A549 (cell line): ENCODE data around the gene EVA1C. TPM values are rescaled to one million over a fixed set of nuclear protein-coding genes. Genes with fewer than 3 reads are reported as not detected.
A peak's percentile ranks its signal among the peaks of the same experiment; 100 is the strongest.

Experiments
- ATAC-seq, 2 experiments: fragments of 200-7000 bp in 1 of 2; fragments of >200 bp in 1 of 2; cut with Nextera tagmentation in 1 of 2; cut with Tn5 transposase in 1 of 2; 3 replicates each; pipeline versions ENCODE4 v1.8.0 to v1.9.1; 2018 to 2020; ENCODE audit warnings: mild to moderate bottlenecking in 1 of 2, moderate library complexity in 1 of 2
- CTCF ChIA-PET: fragments of 300-600 bp; sonication (Branson Sonifier 250); formaldehyde crosslinking; extraction: SDS; loops from one replicate; lab custom pipeline; 2021; ENCODE audit warnings: antibody characterized with exemption, inconsistent platforms; lab: Yijun Ruan, JAX
- POLR2A ChIA-PET: fragments of 350-600 bp; formaldehyde crosslinking; extraction: SDS; loops from one replicate; lab custom pipeline; 2021; ENCODE audit warnings: antibody characterized with exemption, inconsistent platforms; lab: Yijun Ruan, JAX
- DNase-seq, 2 experiments: peaks; one replicate each; pipeline versions ENCODE4 v3.0.0 to v3.0.0-alpha.2; 2011 to 2016; ENCODE audit warnings: low read depth in 1 of 2, low spot score in 1 of 2
- FAIRE-seq: peaks from 2 replicates; lab custom pipeline; 2011; peaks lifted over from hg19 to GRCh38; lab: Jason Lieb, UNC
- H3K27ac ChIP-seq, 2 experiments: fragments of >200 bp; sonication (Bioruptor Twin); formaldehyde crosslinking; 3 replicates each; pipeline ENCODE4 v1.5.1; 2016 to 2017
- H3K4me1 ChIP-seq: fragments of >200 bp; sonication (Bioruptor Twin); formaldehyde crosslinking; 3 replicates; pipeline ENCODE4 v1.6.1; 2016
- H3K4me2 ChIP-seq: fragments of >200 bp; sonication (Bioruptor Twin); formaldehyde crosslinking; 3 replicates; pipeline ENCODE4 v1.6.1; 2016
- H3K4me3 ChIP-seq: fragments of >200 bp; sonication (Bioruptor Twin); formaldehyde crosslinking; 3 replicates; pipeline ENCODE4 v1.5.1; 2016
- H3K9me3 ChIP-seq: fragments of >200 bp; sonication (Bioruptor Twin); formaldehyde crosslinking; 3 replicates; pipeline ENCODE4 v1.6.1; 2016
- CBX8 ChIP-seq: fragments of 200-600 bp; sonication (generic); IDR thresholded peaks from 2 replicates; pipeline ENCODE4 v1.6.1; 2016
- EHF ChIP-seq: fragments of 250-450 bp; sonication (Bioruptor Pico); IDR thresholded peaks from 2 replicates; pipeline ENCODE4 v1.5.0; 2020; ENCODE audit warnings: mild to moderate bottlenecking
- FOSB ChIP-seq: fragments of 250-450 bp; sonication (Bioruptor Pico); IDR thresholded peaks from 2 replicates; pipeline ENCODE4 v1.5.0; 2020; ENCODE audit warnings: mild to moderate bottlenecking, moderate library complexity
- FOXS1 ChIP-seq: fragments of 250-450 bp; sonication (Bioruptor Pico); IDR thresholded peaks from 2 replicates; pipeline ENCODE4 v1.5.0; 2020; ENCODE audit warnings: mild to moderate bottlenecking, moderate library complexity
- GATA3 ChIP-seq: IDR thresholded peaks from 2 replicates; pipeline ENCODE4 v1.6.1; 2012; ENCODE audit warnings: borderline replicate concordance
- HDAC2 ChIP-seq: fragments of 200-600 bp; sonication (generic); IDR thresholded peaks from 2 replicates; pipeline ENCODE4 v1.6.1; 2016
- HMGXB4 ChIP-seq: fragments of 250-450 bp; sonication (Bioruptor Pico); IDR thresholded peaks from 2 replicates; pipeline ENCODE4 v1.5.0; 2021; ENCODE audit warnings: mild to moderate bottlenecking, moderate library complexity, borderline replicate concordance
- HOXB13 ChIP-seq: fragments of 250-450 bp; sonication (Bioruptor Pico); IDR thresholded peaks from 2 replicates; pipeline ENCODE4 v1.5.0; 2020; ENCODE audit warnings: low read depth, mild to moderate bottlenecking, moderate library complexity
- KDM5A ChIP-seq: fragments of 200-600 bp; sonication (generic); IDR thresholded peaks from 2 replicates; pipeline ENCODE4 v1.6.1; 2016; ENCODE audit warnings: antibody characterized with exemption, mild to moderate bottlenecking
- MYC ChIP-seq: IDR thresholded peaks from 2 replicates; pipeline ENCODE4 v1.6.1; 2012; ENCODE audit warnings: mild to moderate bottlenecking, inconsistent platforms, low read length, improper control_type of control experiment, borderline replicate concordance
- RCOR1 ChIP-seq: fragments of 150-350 bp; IDR thresholded peaks from 2 replicates; pipeline ENCODE4 v1.6.1; 2014; ENCODE audit warnings: antibody characterized with exemption, low read length, low read depth
- RNF2 ChIP-seq: fragments of 200-600 bp; sonication (generic); IDR thresholded peaks from 2 replicates; pipeline ENCODE4 v1.6.1; 2016; ENCODE audit warnings: low read depth, mild to moderate bottlenecking, antibody characterized with exemption, moderate library complexity, borderline replicate concordance
- SMC3 ChIP-seq: fragments of >200 bp; sonication (Bioruptor Twin); formaldehyde crosslinking; IDR thresholded peaks from 3 replicates; pipeline ENCODE4 v1.6.1; 2018; ENCODE audit warnings: inconsistent platforms
- TFCP2L1 ChIP-seq: fragments of 250-450 bp; sonication (Bioruptor Pico); IDR thresholded peaks from 2 replicates; pipeline ENCODE4 v1.5.0; 2021; ENCODE audit warnings: mild to moderate bottlenecking
- TP53 ChIP-seq: fragments of 250-450 bp; sonication (Bioruptor Pico); IDR thresholded peaks from 2 replicates; pipeline ENCODE4 v1.5.0; 2021; ENCODE audit warnings: mild to moderate bottlenecking, moderate library complexity
- ZC3H11A ChIP-seq: fragments of 450-650 bp; IDR thresholded peaks from 2 replicates; pipeline ENCODE4 v1.6.1; 2014; ENCODE audit warnings: antibody characterized with exemption, mild to moderate bottlenecking
- ZNF302 ChIP-seq: fragments of 250-450 bp; sonication (Bioruptor Pico); IDR thresholded peaks from 2 replicates; pipeline ENCODE4 v1.9.0; 2021; ENCODE audit warnings: inconsistent platforms, mild to moderate bottlenecking, moderate library complexity
- ZSCAN20 ChIP-seq: fragments of 250-450 bp; sonication (Bioruptor Pico); IDR thresholded peaks from 2 replicates; pipeline ENCODE4 v1.8.0; 2022; ENCODE audit warnings: mild to moderate bottlenecking, moderate library complexity
- WGBS: methylation state at CpG from one replicate; pipeline ENCODE4 v1.1.6; 2017; ENCODE audit errors: missing lambda C conversion rate; 5-methylcytosine and 5-hydroxymethylcytosine counted together
- polyA plus RNA-seq, 4 experiments: library from polyadenylated mRNA; depleted of rRNA in 3 of 4; stranded (reverse); fragments of >200 nt; fragmentation: RNase III in 1 of 4; extraction: RNeasy Plus Mini Kit Qiagen cat#74134 plus additional on column Dnase treatment in 1 of 4; gene quantifications; 2 replicates in 3 of 4; 3 replicates in 1 of 4; pipeline ENCODE4 v1.2.3, GENCODE V29; 2011 to 2017
- TF ChIP-seq, protein P1 (sequence below): fragments of 450-650 bp; IDR thresholded peaks from 2 replicates; pipeline ENCODE4 v1.6.1; 2014; ENCODE audit warnings: antibody characterized with exemption

The EVA1C gene
- polyA plus RNA-seq, 2 of the 4 experiments (the other 2 are of a cell fraction): 41.1 to 48.0 TPM

DNA sequence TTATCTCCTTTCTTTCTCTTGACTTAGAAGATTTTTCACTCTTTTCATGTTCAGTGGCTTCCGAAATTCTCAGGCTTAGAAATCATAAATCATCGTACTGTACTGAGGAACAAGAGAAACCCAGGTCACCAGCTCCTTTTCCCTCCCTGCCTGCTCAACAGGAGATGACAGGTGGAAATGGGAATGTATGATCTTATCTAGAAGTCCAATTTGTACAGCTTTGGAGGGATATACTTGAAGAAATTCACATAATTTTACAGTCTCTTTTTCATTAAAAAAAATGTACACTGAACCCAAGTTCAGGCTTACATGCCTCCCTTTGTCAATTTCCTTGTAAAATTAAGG lies 11.7 kb downstream of the EVA1C start:
- CTCF ChIA-PET: interaction anchor here (1.2 kb wide), 1 partner anchor 34 kb away, joined by 3 read pairs; no protein-coding TSS in a partner anchor
- POLR2A ChIA-PET: interaction anchor here (2.0 kb wide), 1 partner anchor 39 kb away, joined by 8 read pairs; no protein-coding TSS in a partner anchor
- H3K4me3 ChIP-seq: no peak overlapping the region
- TF ChIP-seq HDAC2 (no peak), CBX8 (no peak), MYC (no peak), FOXS1 (no peak), HOXB13 (CRISPR knock-in tag) (no peak), RCOR1 (no peak), GATA3 (no peak), KDM5A (no peak), ZSCAN20 (CRISPR knock-in tag) (no peak), SMC3 (no peak), ZC3H11A (no peak), HMGXB4 (no peak), EHF (CRISPR knock-in tag) (no peak), ZNF302 (CRISPR knock-in tag) (no peak), TP53 (no peak)
- TF ChIP-seq, protein P1, sequence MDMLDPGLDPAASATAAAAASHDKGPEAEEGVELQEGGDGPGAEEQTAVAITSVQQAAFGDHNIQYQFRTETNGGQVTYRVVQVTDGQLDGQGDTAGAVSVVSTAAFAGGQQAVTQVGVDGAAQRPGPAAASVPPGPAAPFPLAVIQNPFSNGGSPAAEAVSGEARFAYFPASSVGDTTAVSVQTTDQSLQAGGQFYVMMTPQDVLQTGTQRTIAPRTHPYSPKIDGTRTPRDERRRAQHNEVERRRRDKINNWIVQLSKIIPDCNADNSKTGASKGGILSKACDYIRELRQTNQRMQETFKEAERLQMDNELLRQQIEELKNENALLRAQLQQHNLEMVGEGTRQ: no peak
- TF ChIP-seq, all 56 proteins: peak for 0
- H3K4me1 ChIP-seq: peaks cover 61% of the 10 kb centered on the region
- no peak for DNase-seq
- peak overlapping the region; percentile 39; the same call in 1 of the 3 replicates for H3K4me2 ChIP-seq
- no peak for FAIRE-seq
- no peak for ATAC-seq
- peak overlapping the region; percentile 36 to 83; a peak in 4 of 6 replicates for H3K27ac ChIP-seq
- 73% methylated on average over 2 of the region's 2 CpGs for WGBS
- H3K9me3 ChIP-seq: 0 out of 3 replicates have a peak, but pooled peaks cover 13% of the 10 kb centered on the region

DNA sequence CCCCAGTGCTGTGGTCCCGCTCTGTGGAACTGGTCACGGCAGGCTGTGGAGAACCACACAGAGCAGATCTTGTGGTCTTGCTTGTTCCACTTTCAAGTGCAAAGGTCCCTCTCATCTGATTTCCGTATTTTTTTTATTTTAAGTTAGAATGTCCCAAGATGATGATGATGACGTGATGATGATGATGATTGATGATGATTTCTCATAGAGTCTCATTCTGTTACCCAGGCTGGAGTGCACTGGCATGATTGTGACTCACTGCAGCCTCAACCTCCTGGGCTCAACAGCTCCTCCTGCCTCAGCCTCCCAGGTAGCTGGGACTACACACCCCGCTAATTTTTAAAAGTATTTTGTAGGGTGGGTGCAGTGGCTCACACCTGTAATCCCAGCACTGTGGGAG lies 12.2 kb downstream of the EVA1C start:
- ChIA-PET CTCF (interaction anchor here (1.2 kb wide), 1 partner anchor 33 kb away, joined by 3 read pairs; no protein-coding TSS in a partner anchor), POLR2A (interaction anchor here (2.0 kb wide), 1 partner anchor 39 kb away, joined by 8 read pairs; no protein-coding TSS in a partner anchor)
- DNase-seq (no peak), FAIRE-seq (no peak), ATAC-seq (no peak)
- TF ChIP-seq RNF2: no peak
- Histone ChIP-seq H3K27ac (peak overlapping the region; percentile 36 to 83; a peak in 4 of 6 replicates), H3K4me1 (peaks cover 57% of the 10 kb centered on the region), H3K4me2 (peak overlapping the region; percentile 39; the same call in 1 of the 3 replicates), H3K9me3 (0 out of 3 replicates have a peak, but pooled peaks cover 13% of the 10 kb centered on the region), H3K4me3 (no peak overlapping the region)
- WGBS: 77% methylated on average over 4 of the region's 5 CpGs

- Histone ChIP-seq H3K27ac (peak overlapping the region; percentile 56 to 83), H3K4me2 (peak overlapping the region; percentile 56), H3K9me3 (0 out of 3 replicates have a peak, but pooled peaks cover 13% of the 10 kb centered on the region), H3K4me1 (peaks cover 56% of the 10 kb centered on the region), H3K4me3 (no peak overlapping the region)
- WGBS: 95% methylated on average over 4 of the region's 4 CpGs
- POLR2A ChIA-PET: no interaction called here
- ATAC-seq (0 out of 6 replicates have a peak, but pooled peaks of 1 of the 2 experiments have one; percentile 33), FAIRE-seq (no peak), DNase-seq (no peak)
- TF ChIP-seq TFCP2L1 (CRISPR knock-in tag) (no peak), RCOR1 (no peak), FOSB (no peak)
- CTCF ChIA-PET: interaction anchor here (1.2 kb wide), 1 partner anchor 32 kb away, joined by 3 read pairs; no protein-coding TSS in a partner anchor
Observed at GRCh38 chr21:32425628-32426027, 13.1 kb downstream of the EVA1C start.
